ENCODE data around the gene R3HDM4.
"Not testable (repeated sequence)": the region's sequence is repeated elsewhere in the genome, so short reads cannot be mapped to it uniquely, and the experiment has no call there.

Gene R3HDM4

GRCh38 chr19:855566-856120 lies 57.4 kb downstream of the R3HDM4 start:
- no peak for DNase-seq (ENCODE audit: low spot score)

GRCh38 chr19:855142-855541 lies 57.9 kb downstream of the R3HDM4 start:
- no peak for DNase-seq (ENCODE audit: low spot score)

GRCh38 chr19:854549-854948 lies 58.5 kb downstream of the R3HDM4 start:
- DNase-seq (ENCODE audit: low spot score) = no peak

GRCh38 chr19:853614-854220 lies 59.3 kb downstream of the R3HDM4 start:
- not testable (repeated sequence) for DNase-seq (ENCODE audit: low spot score)

GRCh38 chr19:853014-853585 lies 59.9 kb downstream of the R3HDM4 start:
- DNase-seq (ENCODE audit: low spot score) = no peak

- no peak for DNase-seq (ENCODE audit: low spot score)
Observed at GRCh38 chr19:852136-853013, 60.6 kb downstream of the R3HDM4 start, which contains the start of gene ELANE. ELANE (plus strand) TSS chr19:852303; CDS start chr19:852329, 26 bp downstream.

GRCh38 chr19:850979-851335 lies 62.1 kb downstream of the R3HDM4 start:
- no peak for DNase-seq (ENCODE audit: low spot score)

GRCh38 chr19:850221-850978 lies 62.6 kb downstream of the R3HDM4 start:
- peak; percentile 47 for DNase-seq (ENCODE audit: low spot score)

- not testable (repeated sequence) for DNase-seq (ENCODE audit: low spot score)
Observed at GRCh38 chr19:849195-849594, 63.8 kb downstream of the R3HDM4 start.

GRCh38 chr19:848386-848921 lies 64.6 kb downstream of the R3HDM4 start:
- DNase-seq (ENCODE audit: low spot score) = no peak
